Fibroblast of skin of left quadriceps (primary cell): Measurements from ENCODE around the gene SMOC2.

ENCODE experiments used
- DNase-seq, 2 experiments: peaks; one replicate each; pipeline ENCODE4 v3.0.0-alpha.2; 2013; ENCODE audit warnings: low read depth in 2 of 2

SMOC2 gene

DNA sequence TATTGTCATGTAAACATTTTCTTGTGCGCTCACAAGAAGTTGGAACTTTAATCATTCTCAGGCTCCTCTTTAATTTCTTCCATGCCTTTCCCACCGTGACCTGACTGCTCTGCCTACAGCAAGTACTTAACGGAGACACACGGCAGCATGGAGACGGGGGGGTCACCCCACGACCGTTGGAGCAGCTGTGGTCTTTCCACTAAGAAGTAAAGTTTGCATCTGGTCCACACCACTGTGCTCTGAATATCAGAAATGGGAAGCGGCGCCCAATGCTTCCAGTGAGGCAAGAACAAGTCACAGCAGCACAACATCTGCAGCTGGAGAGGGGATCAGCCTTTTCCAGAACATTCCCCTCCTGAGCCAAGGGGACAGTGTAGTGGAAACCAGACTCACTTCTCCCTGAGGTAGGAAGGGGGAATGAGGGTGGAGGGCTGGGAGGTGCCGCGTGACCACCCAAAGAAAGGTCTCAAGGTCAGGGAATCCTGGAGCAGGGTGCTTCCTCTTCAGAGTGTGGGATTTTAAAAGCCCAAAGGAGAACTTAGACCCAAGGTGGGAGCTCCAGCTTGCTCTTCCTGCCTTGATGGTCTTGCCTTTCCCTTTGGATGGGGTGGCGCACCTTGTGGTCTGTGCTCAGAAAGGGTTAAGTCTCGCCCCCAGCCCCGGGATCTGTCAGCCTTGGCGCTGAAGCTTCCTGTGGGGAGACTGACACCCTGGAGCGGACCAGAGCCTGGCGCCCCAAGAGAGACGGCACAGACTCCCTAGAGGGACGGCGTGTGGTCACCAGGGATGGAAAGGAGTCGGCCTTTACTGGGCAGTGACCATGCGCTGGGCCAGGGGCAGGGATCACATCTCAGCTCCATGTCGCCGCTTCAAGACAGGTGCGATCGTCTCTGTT lies 25.6 kb upstream of the SMOC2 start:
- no peak for DNase-seq

GRCh38 chr6:168415993-168416530 lies 24.9 kb upstream of the SMOC2 start:
- no peak for DNase-seq

DNA sequence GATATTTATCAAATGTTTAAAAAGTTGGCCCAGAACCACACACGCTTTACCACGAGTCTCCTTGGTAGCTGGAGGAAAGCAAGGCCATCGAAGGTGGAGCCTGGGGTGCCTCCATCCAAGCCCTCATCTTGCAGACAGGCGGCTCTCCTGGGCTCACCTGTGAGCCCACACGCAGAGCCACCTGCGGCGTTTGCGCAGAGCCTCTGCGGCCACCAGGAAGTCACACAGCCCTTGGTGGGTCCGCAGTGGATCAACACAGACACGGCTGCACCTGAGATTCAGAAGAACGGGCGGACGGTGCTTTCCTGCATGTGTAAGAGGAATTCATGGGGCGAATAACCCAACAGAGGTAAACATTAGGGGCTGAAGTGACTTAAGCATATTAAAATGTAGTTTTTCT lies 24.5 kb upstream of the SMOC2 start:
- no peak for DNase-seq

- no peak for DNase-seq
Measured at GRCh38 chr6:168417191-168417590, 23.8 kb upstream of the SMOC2 start.

- no peak for DNase-seq
Measured at GRCh38 chr6:168417679-168418557, 23.1 kb upstream of the SMOC2 start.

DNA sequence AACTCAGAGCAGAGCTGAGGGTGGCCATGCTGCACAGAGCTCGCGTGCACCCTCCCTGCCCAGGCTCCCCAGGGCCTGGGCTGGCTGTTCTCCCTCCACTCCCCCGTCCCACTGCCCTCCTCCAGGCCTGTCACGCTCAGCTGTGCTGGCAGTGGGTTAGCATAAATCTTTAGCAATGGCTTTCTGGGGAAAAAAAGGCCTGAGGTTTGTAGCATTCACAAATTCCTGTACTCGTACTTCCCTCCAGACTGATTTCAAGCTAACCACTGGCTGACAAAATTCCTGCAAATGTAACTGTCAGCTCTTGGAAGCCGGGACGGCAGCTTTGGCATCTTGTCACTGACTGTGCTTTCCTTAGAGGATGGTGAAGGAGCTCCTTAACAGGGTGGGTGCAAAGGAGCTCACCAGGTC lies 22.3 kb upstream of the SMOC2 start:
- no peak for DNase-seq

DNA sequence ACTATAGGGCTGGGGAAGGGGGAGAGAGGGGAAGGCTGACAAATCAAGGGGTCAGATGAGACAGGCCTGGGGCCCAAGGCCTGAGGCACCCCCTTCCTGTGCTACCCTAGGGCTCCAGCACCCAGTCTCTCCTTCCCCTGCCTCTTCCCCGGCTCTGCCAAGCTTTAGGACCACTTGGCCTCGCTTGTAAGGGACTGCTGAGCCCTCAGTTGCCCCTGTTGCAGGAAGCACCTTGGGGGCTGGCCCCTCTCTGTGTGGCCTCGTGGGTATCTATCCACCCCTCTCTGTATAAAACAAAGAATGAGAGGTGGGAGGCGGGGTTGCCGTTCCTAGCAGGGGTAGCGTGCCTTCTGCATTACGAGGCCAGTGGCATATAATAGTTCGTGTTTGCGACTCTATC lies 21.4 kb upstream of the SMOC2 start:
- DNase-seq = no peak

- no peak for DNase-seq
Measured at GRCh38 chr6:168420084-168420483, 20.9 kb upstream of the SMOC2 start.

DNA sequence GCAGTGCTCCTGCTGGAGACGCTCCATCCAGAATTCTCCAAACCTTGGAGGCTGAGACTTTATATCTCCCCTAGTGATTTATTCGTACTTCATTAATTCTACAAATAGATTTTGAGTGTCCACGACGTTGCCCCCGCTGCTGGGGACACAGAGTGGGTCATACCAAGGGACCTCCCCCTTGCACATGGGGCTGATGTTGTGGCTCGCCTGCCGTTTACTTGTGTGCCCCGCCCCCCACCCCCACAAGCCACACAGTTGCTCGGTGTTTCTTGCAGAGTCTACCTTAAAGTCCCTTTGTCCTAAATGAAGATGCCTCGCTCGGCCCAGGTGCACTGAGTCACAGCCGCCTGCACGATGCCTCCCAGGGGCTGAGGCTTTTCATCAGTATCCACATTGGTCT lies 20.3 kb upstream of the SMOC2 start:
- no peak for DNase-seq

DNA sequence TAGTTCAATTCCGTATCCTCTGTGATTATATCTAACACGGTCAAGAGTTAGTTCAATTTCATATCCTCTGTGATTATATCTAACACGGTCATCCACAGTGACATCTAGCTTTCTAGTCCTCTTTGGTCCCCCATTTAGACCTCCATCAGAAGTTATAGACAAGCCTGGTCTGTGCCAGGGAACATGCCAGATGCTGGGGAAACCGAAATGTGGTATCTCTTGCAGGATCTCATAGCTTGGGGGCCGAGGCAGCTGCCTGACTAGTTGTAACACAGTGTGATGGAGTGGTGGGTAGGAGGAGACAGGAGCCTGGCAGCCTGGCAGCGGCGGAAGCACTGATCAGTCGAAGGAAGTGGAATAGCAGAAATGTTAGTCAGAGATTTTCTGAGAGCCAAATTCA lies 13.8 kb upstream of the SMOC2 start:
- DNase-seq = no peak

- no peak for DNase-seq
Measured at GRCh38 chr6:168428052-168428826, 12.7 kb upstream of the SMOC2 start.

GRCh38 chr6:168428863-168429262 lies 12.1 kb upstream of the SMOC2 start:
- no peak for DNase-seq

GRCh38 chr6:168432196-168432595 lies 8.8 kb upstream of the SMOC2 start:
- DNase-seq = no peak

GRCh38 chr6:168433898-168434297 lies 7.1 kb upstream of the SMOC2 start:
- DNase-seq = no peak

DNA sequence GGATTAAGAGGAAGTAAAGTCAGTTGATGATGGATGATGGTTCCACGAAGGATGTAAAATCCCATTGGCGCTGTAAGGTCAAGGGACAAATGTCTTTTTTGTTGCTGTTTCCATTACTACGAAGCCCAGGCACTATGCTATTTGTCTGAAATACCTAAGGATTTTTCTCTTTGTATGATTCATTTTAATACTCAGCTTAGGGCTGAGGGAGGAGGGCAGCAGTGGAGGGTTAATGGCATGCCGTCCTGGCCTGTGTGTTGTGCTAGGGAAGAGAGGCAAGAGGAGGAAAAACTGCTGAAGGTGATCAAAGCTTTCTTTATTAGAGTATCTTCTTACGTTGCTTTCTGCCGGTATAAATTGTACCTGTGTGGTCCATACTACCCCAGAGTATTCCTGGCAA lies 6.5 kb upstream of the SMOC2 start:
- no peak for DNase-seq

DNA sequence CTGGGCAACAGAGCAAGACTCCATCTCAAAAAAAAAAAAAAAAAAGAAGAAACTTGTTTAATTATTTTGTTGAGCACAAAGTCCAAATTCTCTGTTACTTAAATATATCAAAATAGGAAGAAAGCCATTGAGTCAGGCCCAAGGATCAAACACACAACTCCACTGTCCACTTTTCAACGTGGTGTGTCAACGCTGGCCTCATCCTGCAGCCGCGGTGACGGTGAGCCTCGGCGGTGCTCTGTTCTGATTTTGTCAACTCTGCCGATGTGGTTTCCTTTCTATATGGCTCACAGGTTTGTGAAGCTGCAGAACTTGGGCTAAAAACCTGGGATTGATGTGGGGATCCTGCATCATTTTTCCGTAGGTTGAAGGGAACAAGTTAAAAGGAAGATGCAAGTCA lies 3.2 kb upstream of the SMOC2 start:
- no peak for DNase-seq

GRCh38 chr6:168438783-168439520 lies 2.0 kb upstream of the SMOC2 start:
- DNase-seq = no peak

- DNase-seq = no peak
Measured at GRCh38 chr6:168439794-168440450, 1.1 kb upstream of the SMOC2 start.

GRCh38 chr6:168441434-168442391 lies 729 bp downstream of the SMOC2 start:
- DNase-seq = no peak
